Measurements from ENCODE around the gene NHLRC4.

The NHLRC4 gene

GRCh38 chr16:530111-530817 lies 36.5 kb upstream of the NHLRC4 start:
- DNase-seq (ENCODE audit: low read depth): no peak

DNA sequence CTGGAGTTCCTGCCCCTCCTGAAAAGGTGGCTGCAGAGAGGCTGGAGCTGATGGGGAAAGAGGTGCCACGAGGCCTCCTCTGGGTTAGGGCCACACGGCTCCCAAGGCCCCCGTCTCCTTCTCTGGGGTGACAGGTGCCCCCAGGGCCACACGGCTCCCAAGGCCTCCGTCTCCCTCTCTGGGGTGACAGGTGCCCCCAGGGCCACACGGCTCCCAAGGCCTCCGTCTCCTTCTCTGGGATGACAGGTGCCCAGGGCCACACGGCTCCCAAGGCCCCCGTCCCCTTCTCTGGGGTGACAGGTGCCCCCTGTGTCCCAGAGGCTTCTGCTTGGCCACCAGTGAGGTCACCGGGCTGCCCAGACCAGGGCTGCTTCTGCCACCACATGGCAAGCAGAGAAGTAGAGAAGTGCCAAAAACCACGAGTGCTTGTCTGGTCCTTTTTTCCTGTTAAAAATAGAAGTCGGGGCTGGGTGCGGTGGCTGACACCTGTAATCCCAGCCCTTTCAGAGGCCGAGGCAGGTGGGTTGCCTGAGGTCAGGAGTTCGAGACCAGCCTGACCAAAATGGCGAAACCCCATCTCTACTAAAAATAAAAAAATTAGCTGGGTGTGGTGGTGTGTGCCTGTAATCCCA lies 35.2 kb upstream of the NHLRC4 start:
- no peak for DNase-seq (ENCODE audit: low read depth)

GRCh38 chr16:533391-534123 lies 33.2 kb upstream of the NHLRC4 start:
- no peak for DNase-seq (ENCODE audit: low read depth)

DNA sequence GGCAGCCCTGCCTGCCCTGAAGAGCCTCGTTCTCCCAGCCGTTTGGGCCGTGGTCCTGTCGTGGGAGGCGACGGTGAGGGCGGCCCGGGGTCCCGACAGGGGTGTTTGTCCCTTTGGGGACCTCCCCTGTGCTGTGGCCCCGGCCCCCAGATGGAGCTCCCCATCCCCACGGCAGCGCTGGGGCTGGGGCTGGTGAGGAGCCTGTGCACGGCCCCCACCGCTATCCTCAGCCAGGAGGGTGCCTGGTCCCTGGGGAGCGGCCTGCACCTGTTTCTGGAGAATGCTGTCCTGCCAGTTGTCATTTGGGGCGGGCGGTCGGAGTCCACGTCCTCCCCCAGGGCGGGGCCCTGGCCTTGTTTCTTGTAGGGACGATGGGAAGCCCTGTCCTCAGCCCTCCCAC lies 32.7 kb upstream of the NHLRC4 start:
- DNase-seq (ENCODE audit: low read depth): no peak

- DNase-seq (ENCODE audit: low read depth): no peak
These were observed 31.9 kb upstream of the NHLRC4 start for GRCh38 chr16:534856-535445.

DNA sequence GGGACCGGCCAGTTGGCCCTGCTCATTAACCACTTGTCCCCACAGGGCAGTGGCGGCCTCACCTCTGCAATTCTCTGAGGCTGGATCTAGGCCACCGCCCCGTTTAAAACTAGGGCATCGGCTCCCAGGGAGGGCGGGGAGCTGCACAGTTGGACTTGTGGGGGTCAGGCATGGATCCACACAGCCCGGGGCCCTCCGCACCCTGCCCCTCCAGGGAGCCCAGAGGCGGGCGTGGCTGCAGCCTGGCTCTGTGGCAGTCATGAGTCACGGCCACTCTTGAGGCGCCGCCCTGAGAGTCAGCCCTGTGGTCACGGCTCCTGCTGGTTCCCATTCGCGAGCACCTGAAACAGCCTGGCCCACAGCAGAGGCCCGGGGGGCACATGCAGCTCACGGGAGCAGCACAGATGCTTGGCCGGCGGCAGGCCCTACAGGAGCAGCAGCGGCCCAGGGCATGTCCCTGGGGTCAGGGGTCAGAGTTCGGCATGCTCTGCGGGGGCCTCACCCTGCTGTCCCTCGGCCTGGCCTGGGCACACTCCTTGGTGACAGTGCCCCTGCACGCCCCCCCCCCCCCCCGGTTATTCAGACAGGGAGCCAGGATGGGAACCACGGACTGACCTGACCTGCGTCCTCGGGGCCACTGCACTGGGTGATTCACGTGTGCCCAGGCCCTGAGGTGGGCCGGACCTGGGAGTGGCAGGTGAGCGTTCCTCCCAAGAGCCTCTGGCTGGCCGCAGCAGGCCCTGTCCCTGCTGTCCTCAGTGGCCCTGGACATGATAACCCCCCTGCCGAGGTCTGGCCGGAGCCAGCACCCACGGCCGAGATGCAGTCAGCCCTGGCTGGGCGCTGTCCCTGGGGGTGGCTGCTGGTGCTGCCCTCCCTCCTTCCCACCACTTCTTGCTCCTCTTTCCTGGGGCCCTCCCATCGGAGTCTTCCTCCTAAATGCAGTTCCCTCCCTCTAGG lies 31.1 kb upstream of the NHLRC4 start:
- DNase-seq (ENCODE audit: low read depth): no peak

DNA sequence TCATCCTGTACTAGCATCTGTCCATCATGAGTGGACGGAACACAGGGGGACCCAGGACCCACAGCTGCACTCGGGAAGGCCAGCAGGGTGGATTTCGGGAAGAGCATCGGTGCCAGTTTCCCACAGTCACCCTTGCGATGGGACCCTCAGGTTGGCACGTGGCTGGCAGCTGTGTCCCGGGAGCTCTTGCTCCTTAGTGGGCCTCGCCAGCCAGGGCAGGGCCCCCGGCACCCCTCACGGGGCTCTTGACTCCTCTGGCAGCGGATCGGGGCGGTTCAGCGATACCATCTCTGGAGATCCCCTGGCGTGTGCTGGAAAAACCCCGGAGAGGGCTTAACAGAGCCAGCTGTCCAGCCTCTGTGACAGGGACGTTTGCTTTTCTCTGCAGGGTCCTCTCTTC lies 30.1 kb upstream of the NHLRC4 start:
- no peak for DNase-seq (ENCODE audit: low read depth)

DNA sequence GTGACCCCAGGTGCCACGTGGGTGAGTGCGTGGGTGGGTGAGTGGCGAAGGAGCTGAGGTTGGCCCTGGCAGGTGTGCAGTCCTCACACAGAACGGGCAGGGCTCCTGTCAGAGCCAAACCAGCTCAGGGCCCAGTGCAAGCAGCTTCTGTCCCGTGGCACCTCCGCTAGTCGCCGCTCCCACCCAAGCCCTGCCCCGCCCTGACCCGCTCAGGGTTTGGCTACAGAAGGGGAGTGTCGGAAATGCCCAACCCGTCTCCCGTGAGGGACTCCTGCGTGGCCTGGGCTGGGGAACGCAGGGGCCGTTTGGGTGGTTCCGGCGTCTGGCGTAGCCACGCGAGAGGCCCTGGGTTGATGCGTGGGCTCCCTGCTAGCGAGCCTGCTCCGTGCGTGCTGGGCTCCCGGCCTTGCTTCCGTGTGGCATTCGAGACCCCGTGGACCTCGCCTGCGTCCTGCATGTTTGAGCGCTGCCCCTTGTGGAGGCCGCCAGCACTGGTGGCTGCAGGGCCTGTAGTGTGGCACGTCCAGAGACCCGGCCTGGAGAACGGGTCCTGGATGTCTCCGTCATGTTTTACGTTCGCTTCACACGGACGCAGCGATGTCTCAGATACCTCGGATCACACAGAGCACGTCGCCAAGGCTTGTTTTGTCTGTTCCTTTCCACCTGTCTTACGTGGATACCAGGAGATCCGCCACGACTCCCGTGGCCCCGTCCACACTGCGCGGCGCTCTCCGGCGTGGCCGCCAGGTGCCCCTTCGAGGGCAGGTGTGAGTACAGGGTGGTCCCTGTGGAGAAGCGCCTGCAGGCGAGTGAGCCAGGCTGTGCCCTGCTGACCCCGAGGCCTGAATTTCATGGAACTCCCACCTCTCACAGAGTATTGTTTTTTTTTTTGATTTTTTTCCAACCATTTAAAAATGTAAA lies 29.1 kb upstream of the NHLRC4 start:
- DNase-seq (ENCODE audit: low read depth): no peak

DNA sequence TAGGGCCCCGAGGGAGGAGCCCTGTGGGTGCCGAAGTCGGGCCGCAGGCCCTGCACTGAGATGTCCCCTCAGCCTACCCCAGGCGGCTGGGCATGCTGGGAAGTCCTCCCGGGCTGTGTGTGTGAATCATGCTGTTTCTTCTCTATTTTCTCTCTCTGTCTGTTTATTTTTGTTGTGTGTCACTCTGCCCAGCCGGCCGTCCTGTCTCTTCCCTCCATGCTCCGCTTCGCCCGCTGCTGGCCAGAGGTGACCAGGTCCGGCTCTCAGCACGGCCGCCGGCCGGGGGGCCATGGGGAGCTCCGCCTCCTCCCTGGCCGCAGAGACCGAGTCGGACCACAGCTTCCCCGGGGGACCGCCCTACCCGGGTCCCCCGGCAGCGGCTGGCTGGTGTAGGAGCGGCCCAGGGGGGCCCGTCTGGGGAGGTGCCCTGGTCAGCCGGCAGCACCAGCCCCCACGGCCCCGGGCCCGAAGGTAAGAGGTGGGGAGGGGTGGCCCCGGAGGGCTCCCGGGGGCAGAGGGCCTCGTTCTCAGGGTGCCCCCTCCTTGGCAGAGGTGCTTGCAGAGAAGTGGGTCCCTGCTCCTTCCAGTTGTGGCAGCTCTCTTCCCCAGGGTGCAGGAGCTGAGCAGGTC lies 26.8 kb upstream of the NHLRC4 start:
- no peak for DNase-seq (ENCODE audit: low read depth)

- DNase-seq (ENCODE audit: low read depth): no peak
These were observed 26.0 kb upstream of the NHLRC4 start for GRCh38 chr16:540645-541340.

- DNase-seq (ENCODE audit: low read depth): no peak
These were observed 23.3 kb upstream of the NHLRC4 start for GRCh38 chr16:543301-544164.

- no peak for DNase-seq (ENCODE audit: low read depth)
These were observed 22.3 kb upstream of the NHLRC4 start for GRCh38 chr16:544517-544916.

DNA sequence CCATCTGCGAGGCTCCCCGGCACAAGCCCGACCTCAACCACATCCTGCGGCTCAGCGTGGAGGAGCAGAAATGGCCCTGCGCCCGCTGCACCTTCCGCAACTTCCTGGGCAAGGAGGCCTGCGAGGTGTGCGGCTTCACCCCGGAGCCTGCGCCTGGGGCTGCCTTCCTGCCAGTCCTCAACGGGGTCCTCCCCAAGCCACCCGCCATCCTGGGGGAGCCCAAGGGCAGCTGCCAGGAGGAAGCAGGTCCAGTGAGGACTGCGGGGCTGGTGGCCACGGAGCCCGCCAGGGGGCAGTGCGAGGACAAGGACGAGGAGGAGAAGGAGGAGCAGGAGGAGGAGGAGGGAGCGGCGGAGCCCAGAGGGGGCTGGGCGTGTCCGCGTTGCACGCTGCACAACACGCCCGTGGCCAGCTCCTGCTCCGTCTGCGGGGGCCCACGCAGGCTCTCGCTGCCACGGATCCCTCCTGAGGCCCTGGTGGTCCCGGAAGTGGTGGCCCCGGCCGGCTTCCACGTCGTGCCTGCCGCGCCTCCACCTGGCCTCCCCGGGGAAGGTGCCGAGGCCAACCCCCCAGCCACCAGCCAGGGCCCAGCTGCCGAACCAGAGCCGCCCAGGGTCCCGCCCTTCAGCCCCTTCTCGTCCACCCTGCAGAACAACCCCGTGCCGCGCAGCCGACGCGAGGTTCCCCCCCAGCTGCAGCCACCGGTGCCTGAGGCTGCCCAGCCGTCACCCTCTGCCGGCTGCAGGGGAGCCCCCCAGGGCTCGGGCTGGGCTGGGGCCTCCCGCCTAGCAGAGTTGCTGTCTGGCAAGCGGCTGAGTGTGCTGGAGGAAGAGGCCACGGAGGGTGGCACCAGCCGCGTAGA lies 19.7 kb upstream of the NHLRC4 start:
- DNase-seq (ENCODE audit: low read depth): no peak

DNA sequence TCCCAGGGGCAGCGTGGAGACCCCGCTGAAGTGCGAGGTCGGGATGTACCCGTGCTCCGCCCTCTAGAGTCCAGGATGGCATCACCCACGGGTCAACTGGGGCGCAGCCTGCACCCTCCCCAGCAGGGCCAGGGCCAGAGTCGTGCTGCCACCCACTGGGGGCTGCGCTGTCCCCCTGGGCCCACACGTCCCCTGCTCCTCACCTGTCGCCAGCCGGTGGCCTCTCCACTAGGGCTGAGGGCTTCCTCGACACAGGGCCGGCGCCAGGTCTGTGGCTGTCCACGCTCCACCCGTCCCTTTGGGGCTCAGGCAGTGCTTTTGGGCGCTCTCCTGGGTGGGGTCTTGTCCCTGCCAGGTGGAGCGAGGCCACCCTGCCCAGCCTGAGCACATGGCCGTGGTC lies 18.2 kb upstream of the NHLRC4 start:
- DNase-seq (ENCODE audit: low read depth): no peak

GRCh38 chr16:549544-550263 lies 17.1 kb upstream of the NHLRC4 start:
- DNase-seq (ENCODE audit: low read depth): no peak

GRCh38 chr16:551210-551609 lies 15.6 kb upstream of the NHLRC4 start:
- DNase-seq (ENCODE audit: low read depth): no peak

DNA sequence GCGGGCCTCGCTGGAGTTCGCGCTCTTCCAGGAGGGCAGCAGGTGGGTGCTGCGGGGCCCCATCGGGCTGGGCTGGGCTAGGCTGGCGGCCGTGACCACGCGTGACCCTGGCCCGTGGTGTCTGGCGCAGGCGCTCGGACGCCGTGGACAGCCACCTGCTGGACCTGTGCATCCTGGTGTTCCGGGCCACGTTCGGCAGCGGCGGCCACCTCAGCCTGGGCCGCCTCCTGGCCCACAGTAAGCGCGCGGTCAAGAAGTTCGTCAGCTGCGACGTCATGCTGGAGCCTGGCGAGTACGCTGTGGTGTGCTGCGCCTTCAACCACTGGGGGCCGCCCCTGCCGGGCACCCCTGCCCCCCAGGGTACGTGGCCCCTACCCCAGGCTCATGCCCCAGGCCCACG lies 14.6 kb upstream of the NHLRC4 start:
- DNase-seq (ENCODE audit: low read depth): no peak

Measured in activated T-cell treated with anti-CD3 and anti-CD28 coated beads for 24 hours (primary cell).